ENCODE measurements around the gene ZNF236.
"Not testable (repeated sequence)": the region's sequence is repeated elsewhere in the genome, so short reads cannot be mapped to it uniquely, and the experiment has no call there.

- TF ChIP-seq, protein P1, sequence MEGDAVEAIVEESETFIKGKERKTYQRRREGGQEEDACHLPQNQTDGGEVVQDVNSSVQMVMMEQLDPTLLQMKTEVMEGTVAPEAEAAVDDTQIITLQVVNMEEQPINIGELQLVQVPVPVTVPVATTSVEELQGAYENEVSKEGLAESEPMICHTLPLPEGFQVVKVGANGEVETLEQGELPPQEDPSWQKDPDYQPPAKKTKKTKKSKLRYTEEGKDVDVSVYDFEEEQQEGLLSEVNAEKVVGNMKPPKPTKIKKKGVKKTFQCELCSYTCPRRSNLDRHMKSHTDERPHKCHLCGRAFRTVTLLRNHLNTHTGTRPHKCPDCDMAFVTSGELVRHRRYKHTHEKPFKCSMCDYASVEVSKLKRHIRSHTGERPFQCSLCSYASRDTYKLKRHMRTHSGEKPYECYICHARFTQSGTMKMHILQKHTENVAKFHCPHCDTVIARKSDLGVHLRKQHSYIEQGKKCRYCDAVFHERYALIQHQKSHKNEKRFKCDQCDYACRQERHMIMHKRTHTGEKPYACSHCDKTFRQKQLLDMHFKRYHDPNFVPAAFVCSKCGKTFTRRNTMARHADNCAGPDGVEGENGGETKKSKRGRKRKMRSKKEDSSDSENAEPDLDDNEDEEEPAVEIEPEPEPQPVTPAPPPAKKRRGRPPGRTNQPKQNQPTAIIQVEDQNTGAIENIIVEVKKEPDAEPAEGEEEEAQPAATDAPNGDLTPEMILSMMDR (IDR thresholded peaks at IDR 0.05): not testable (repeated sequence)
- not testable (repeated sequence) for TF ChIP-seq POLR2A (IDR thresholded peaks at IDR 0.05)
Measured at GRCh38 chr18:76967299-76967698, 144.9 kb downstream of the ZNF236 start.

All from stomach (tissue), 4 donors.